GM12891 (cell line): ENCODE data around the gene ZNF879.

Experiments
- PAX5 ChIP-seq: IDR thresholded peaks from 2 replicates; pipeline ENCODE4 v1.6.1; 2011; ENCODE audit warnings: low read length, moderate library complexity, mild to moderate bottlenecking; ENCODE audit not compliant: insufficient read depth, severe bottlenecking
- POLR2A ChIP-seq: IDR thresholded peaks from 2 replicates; pipeline ENCODE4 v1.6.1; 2011; ENCODE audit warnings: low read depth, low read length, control low read depth
- POLR2AphosphoS5 ChIP-seq: IDR thresholded peaks from 2 replicates; pipeline ENCODE4 v1.6.1; 2011; ENCODE audit warnings: low read depth, low read length, control low read depth
- TAF1 ChIP-seq: IDR thresholded peaks from 2 replicates; pipeline ENCODE4 v1.6.1; 2011; ENCODE audit warnings: low read depth, low read length, control low read depth

DNA sequence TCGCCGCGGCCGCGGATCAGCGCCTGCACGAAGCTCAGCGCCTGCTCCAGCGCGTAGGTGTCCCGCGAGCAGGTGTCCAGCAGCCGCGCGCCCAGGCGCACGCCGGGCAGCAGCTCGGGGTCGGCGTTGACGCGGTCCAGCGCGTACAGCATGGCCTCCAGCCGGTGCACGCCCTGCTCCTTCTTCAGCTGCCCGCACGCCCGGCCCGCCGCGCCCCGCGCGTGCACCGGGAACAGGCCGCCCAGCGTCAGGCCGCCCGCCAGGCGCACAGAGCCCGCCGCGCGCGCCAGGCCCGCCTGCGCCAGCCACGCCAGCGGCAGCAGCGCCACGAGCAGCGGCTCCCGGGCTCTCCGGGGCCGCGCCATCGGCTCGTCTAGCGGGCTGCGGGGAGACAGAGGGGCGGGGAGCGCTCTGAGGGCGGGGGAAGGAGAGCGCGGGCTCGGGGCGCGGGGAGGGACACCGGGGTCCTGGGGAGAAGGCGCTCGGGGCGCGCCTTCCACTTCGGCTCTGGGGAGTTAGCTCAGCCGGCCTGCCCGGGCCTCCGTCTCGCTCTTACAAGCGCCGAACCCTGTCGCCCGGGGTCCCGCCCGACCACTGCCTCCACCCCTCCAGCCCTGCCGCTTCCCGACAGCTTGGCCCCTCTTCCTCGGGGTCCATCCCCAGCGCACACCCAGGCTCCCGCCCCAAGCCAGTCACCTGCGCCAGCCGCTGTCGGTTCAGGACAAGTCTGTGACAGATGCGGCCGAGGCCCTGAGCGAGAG is 28.8 kb upstream of the ZNF879 start, which contains the start of gene GRM6:
- TF ChIP-seq POLR2A, result no peak
- no peak for TF ChIP-seq POLR2AphosphoS5
- no peak for TF ChIP-seq PAX5
- TF ChIP-seq TAF1, result no peak
